A549 treated with AZD2906 at 1 μM for 4 hours (cell line): ENCODE data around the gene CXXC5. TPM values are rescaled to one million over a fixed set of nuclear protein-coding genes. Genes with fewer than 3 reads are reported as not detected.

ENCODE experiments used
- total RNA-seq: library from RNA; stranded (reverse); fragments of 200-300 nt; extraction: Qiagen RNA extraction; gene quantifications from 5 replicates; pipeline ENCODE4 v1.2.3, GENCODE V29; 2022

CXXC5 gene
- 12.3 to 17.9 TPM (median 15.7 TPM) in 5 replicates for total RNA-seq

GRCh38 chr5:139648205-139649081 is at the start of gene CXXC5:
TSS of gene CXXC5 (plus strand) at chr5:139648349. CDS start at chr5:139680524, 32,175 bp downstream.

Other genes starting within 250 kb of the CXXC5 start
- gene SPATA24, start 244.3 kb upstream of the CXXC5 start, total RNA-seq: 4.6 to 5.3 TPM (median 4.9 TPM) in 5 replicates
- 5.8 to 8.8 TPM (median 7.1 TPM) in 5 replicates for gene DNAJC18, start 208.8 kb upstream of the CXXC5 start, total RNA-seq
- gene ECSCR, start 185.6 kb upstream of the CXXC5 start, total RNA-seq: not detected in 5 replicates
- gene SMIM33, start 177.3 kb upstream of the CXXC5 start, total RNA-seq: not detected in 5 replicates
- 0.78 to 1.0 TPM (median 1.00 TPM) in 5 replicates for gene STING1, start 165.6 kb upstream of the CXXC5 start, total RNA-seq
- 112 to 171 TPM (median 165 TPM) in 5 replicates for gene UBE2D2, start 87.0 kb upstream of the CXXC5 start, total RNA-seq
- 0.01 to 0.02 TPM (median 0.02 TPM) in 3 of 5 replicates, not detected in the others for gene PSD2, start 147.5 kb downstream of the CXXC5 start, total RNA-seq